Activated T-helper 2 cell treated with anti-CD3 and anti-CD28 coated beads, Interferon-gamma antibody, Interleukin-2, Interleukin-4, amounts not matched to agents 10 μg/mL and 5 μg/mL and 100 μg/mL, durations not matched to agents 14 hours and 24 hours and 36 hours (primary cell): ENCODE data around the gene CIAO2A. TPM values are rescaled to one million over a fixed set of nuclear protein-coding genes. Genes with fewer than 3 reads are reported as not detected.

Experiments used
- DNase-seq: peaks from one replicate; pipeline ENCODE4 v3.0.0; 2021; ENCODE audit warnings: low spot score
- H3K27ac Mint-ChIP-seq: one replicate; pipeline ENCODE4 v1.8.0; 2021; ENCODE audit warnings: mixed read lengths
- H3K27me3 Mint-ChIP-seq: one replicate; pipeline ENCODE4 v1.8.0; 2021; ENCODE audit warnings: low read depth, mixed read lengths
- H3K36me3 Mint-ChIP-seq: one replicate; pipeline ENCODE4 v1.8.0; 2021; ENCODE audit warnings: low read depth, mixed read lengths
- H3K4me1 Mint-ChIP-seq: one replicate; pipeline ENCODE4 v1.8.0; 2021; ENCODE audit warnings: low read depth, mixed read lengths
- H3K4me3 Mint-ChIP-seq: one replicate; pipeline ENCODE4 v1.8.0; 2021; ENCODE audit warnings: low read depth, mild to moderate bottlenecking, moderate library complexity, mixed read lengths
- H3K9me3 Mint-ChIP-seq: one replicate; pipeline ENCODE4 v1.8.0; 2021; ENCODE audit warnings: mixed read lengths
- intact Hi-C: fragments of 100-400 bp; cut with micrococcal nuclease; formaldehyde crosslinking; loops from one replicate; pipeline ENCODE4 v1.15.1; 2023
- total RNA-seq: library from RNA; stranded (reverse); gene quantifications from 2 replicates; pipeline ENCODE4 v1.2.3, GENCODE V29; 2022

Gene CIAO2A
- total RNA-seq, 1 donor from 2014 or later, result 78.3 TPM

GRCh38 chr15:64038878-64039610 is 54.6 kb downstream of the CIAO2A start:
- no peaks in the 10 kb centered on the region for H3K36me3 Mint-ChIP-seq
- no peak overlapping the region for H3K4me3 Mint-ChIP-seq
- peaks cover 18% of the 10 kb centered on the region for H3K27me3 Mint-ChIP-seq

GRCh38 chr15:64037966-64038365 is 55.7 kb downstream of the CIAO2A start:
- intact Hi-C loops, result no loop called here
- H3K4me3 Mint-ChIP-seq, result no peak overlapping the region
- H3K27me3 Mint-ChIP-seq, result peaks cover 11% of the 10 kb centered on the region
- DNase-seq, result no peak
- H3K36me3 Mint-ChIP-seq, result no peaks in the 10 kb centered on the region
- H3K4me1 Mint-ChIP-seq, result no peaks in the 10 kb centered on the region
- no peak overlapping the region for H3K27ac Mint-ChIP-seq
- H3K9me3 Mint-ChIP-seq, result no peaks in the 10 kb centered on the region

More at GRCh38 chr15:64038878-64039610, 54.6 kb downstream of the CIAO2A start:
- intact Hi-C loops, result no loop called here
- Mint-ChIP-seq H3K4me1 (no peaks in the 10 kb centered on the region), H3K9me3 (no peaks in the 10 kb centered on the region), H3K27ac (no peak overlapping the region)
- no peak for DNase-seq

GRCh38 chr15:64037116-64037515 is 56.5 kb downstream of the CIAO2A start:
- H3K9me3 Mint-ChIP-seq, result no peaks in the 10 kb centered on the region
- H3K4me3 Mint-ChIP-seq, result no peak overlapping the region
- H3K27ac Mint-ChIP-seq, result no peak overlapping the region
- no peaks in the 10 kb centered on the region for H3K36me3 Mint-ChIP-seq
- intact Hi-C loops, result no loop called here
- peaks cover 3% of the 10 kb centered on the region for H3K4me1 Mint-ChIP-seq
- H3K27me3 Mint-ChIP-seq, result peaks cover 7% of the 10 kb centered on the region
- DNase-seq, result no peak

- DNase-seq, result no peak
- Mint-ChIP-seq H3K4me1 (peaks cover 5% of the 10 kb centered on the region), H3K9me3 (no peaks in the 10 kb centered on the region), H3K27me3 (peaks cover 7% of the 10 kb centered on the region), H3K4me3 (no peak overlapping the region), H3K36me3 (no peaks in the 10 kb centered on the region), H3K27ac (no peak overlapping the region)
- intact Hi-C loops, result no loop called here
Measured at GRCh38 chr15:64035525-64035924, 58.1 kb downstream of the CIAO2A start.

GRCh38 chr15:64034519-64034918 is 59.1 kb downstream of the CIAO2A start:
- Mint-ChIP-seq H3K4me3 (no peak overlapping the region), H3K27me3 (peaks cover 5% of the 10 kb centered on the region), H3K4me1 (peaks cover 6% of the 10 kb centered on the region), H3K27ac (no peak overlapping the region), H3K36me3 (no peaks in the 10 kb centered on the region), H3K9me3 (no peaks in the 10 kb centered on the region)
- intact Hi-C loops, result no loop called here
- DNase-seq, result no peak

- Mint-ChIP-seq H3K9me3 (no peaks in the 10 kb centered on the region), H3K4me1 (peaks cover 15% of the 10 kb centered on the region), H3K27ac (no peak overlapping the region), H3K4me3 (no peak overlapping the region), H3K27me3 (no peaks in the 10 kb centered on the region), H3K36me3 (no peaks in the 10 kb centered on the region)
- intact Hi-C loops, result no loop called here
- DNase-seq, result no peak
Measured at GRCh38 chr15:64032329-64032728, 61.3 kb downstream of the CIAO2A start.

GRCh38 chr15:64030123-64030522 is 63.5 kb downstream of the CIAO2A start:
- Mint-ChIP-seq H3K36me3 (no peaks in the 10 kb centered on the region), H3K27me3 (no peaks in the 10 kb centered on the region), H3K4me3 (no peak overlapping the region), H3K27ac (no peak overlapping the region), H3K4me1 (peaks cover 15% of the 10 kb centered on the region), H3K9me3 (no peaks in the 10 kb centered on the region)
- intact Hi-C loops, result no loop called here
- DNase-seq, result no peak

GRCh38 chr15:64029633-64030032 is 64.0 kb downstream of the CIAO2A start:
- Mint-ChIP-seq H3K27ac (no peak overlapping the region), H3K27me3 (no peaks in the 10 kb centered on the region), H3K4me3 (no peak overlapping the region), H3K9me3 (no peaks in the 10 kb centered on the region), H3K4me1 (peaks cover 15% of the 10 kb centered on the region), H3K36me3 (no peaks in the 10 kb centered on the region)
- intact Hi-C loops, result no loop called here
- no peak for DNase-seq

- H3K4me3 Mint-ChIP-seq, result no peak overlapping the region
- no peak for DNase-seq
Measured at GRCh38 chr15:64029110-64029509, 64.5 kb downstream of the CIAO2A start.

GRCh38 chr15:64026591-64026990 is 67.0 kb downstream of the CIAO2A start:
- no peak overlapping the region for H3K4me3 Mint-ChIP-seq
- no peak overlapping the region for H3K27ac Mint-ChIP-seq
- H3K9me3 Mint-ChIP-seq, result no peaks in the 10 kb centered on the region
- no peak for DNase-seq
- no peaks in the 10 kb centered on the region for H3K27me3 Mint-ChIP-seq
- peaks cover 10% of the 10 kb centered on the region for H3K4me1 Mint-ChIP-seq
- no peaks in the 10 kb centered on the region for H3K36me3 Mint-ChIP-seq
- intact Hi-C loops, result no loop called here

More at GRCh38 chr15:64029110-64029509, 64.5 kb downstream of the CIAO2A start:
- intact Hi-C loops, result no loop called here
- H3K36me3 Mint-ChIP-seq, result no peaks in the 10 kb centered on the region
- no peaks in the 10 kb centered on the region for H3K9me3 Mint-ChIP-seq
- no peak overlapping the region for H3K27ac Mint-ChIP-seq
- H3K4me1 Mint-ChIP-seq, result peaks cover 15% of the 10 kb centered on the region
- H3K27me3 Mint-ChIP-seq, result no peaks in the 10 kb centered on the region

GRCh38 chr15:64024172-64025050 is 69.2 kb downstream of the CIAO2A start:
- peaks cover 3% of the 10 kb centered on the region for H3K36me3 Mint-ChIP-seq
- no peak for DNase-seq
- H3K9me3 Mint-ChIP-seq, result peaks cover 9% of the 10 kb centered on the region
- intact Hi-C loops, result no loop called here
- peaks cover 8% of the 10 kb centered on the region for H3K4me1 Mint-ChIP-seq
- no peaks in the 10 kb centered on the region for H3K27me3 Mint-ChIP-seq
- no peak overlapping the region for H3K4me3 Mint-ChIP-seq
- H3K27ac Mint-ChIP-seq, result no peak overlapping the region

GRCh38 chr15:64023220-64023619 is 70.4 kb downstream of the CIAO2A start:
- peaks cover 3% of the 10 kb centered on the region for H3K36me3 Mint-ChIP-seq
- no peak overlapping the region for H3K27ac Mint-ChIP-seq
- no peak overlapping the region for H3K4me3 Mint-ChIP-seq
- no peak for DNase-seq
- intact Hi-C loops, result no loop called here
- H3K9me3 Mint-ChIP-seq, result peaks cover 9% of the 10 kb centered on the region
- peaks cover 3% of the 10 kb centered on the region for H3K4me1 Mint-ChIP-seq
- H3K27me3 Mint-ChIP-seq, result no peaks in the 10 kb centered on the region

GRCh38 chr15:64022571-64022970 is 71.1 kb downstream of the CIAO2A start:
- no peaks in the 10 kb centered on the region for H3K27me3 Mint-ChIP-seq
- intact Hi-C loops, result no loop called here

More at GRCh38 chr15:64022571-64022970, 71.1 kb downstream of the CIAO2A start:
- Mint-ChIP-seq H3K9me3 (peaks cover 9% of the 10 kb centered on the region), H3K27ac (no peak overlapping the region), H3K4me3 (no peak overlapping the region), H3K4me1 (peaks cover 1% of the 10 kb centered on the region), H3K36me3 (peaks cover 3% of the 10 kb centered on the region)
- DNase-seq, result no peak
